Stimulated activated naive CD8-positive, alpha-beta T cell treated with anti-CD3 and anti-CD28 coated beads, Interleukin-15, amount 100 ng/mL, for 72 hours (primary cell): Measurements from ENCODE around the gene PPFIBP1.
A peak's percentile ranks its signal among the peaks of the same experiment; 100 is the strongest.
"Not testable (repeated sequence)": the region's sequence is repeated elsewhere in the genome, so short reads cannot be mapped to it uniquely, and the experiment has no call there.

Experiments
- ATAC-seq: fragments of 150-1000 bp; cut with Tn5 transposase; 2 replicates; pipeline ENCODE4 v1.10.0; 2021; ENCODE audit warnings: mild to moderate bottlenecking, moderate library complexity
- DNase-seq, 2 donors: peaks; one replicate each; pipeline ENCODE4 v3.0.0; 2021 to 2022
- H3K27ac Mint-ChIP-seq, 2 donors: one replicate each; pipeline ENCODE4 v1.8.0; 2022; ENCODE audit warnings: mild to moderate bottlenecking in 2 of 2, mixed read lengths in 2 of 2, moderate library complexity in 2 of 2
- H3K27me3 Mint-ChIP-seq: one replicate; pipeline ENCODE4 v1.8.0; 2022; ENCODE audit warnings: mixed read lengths
- H3K4me1 Mint-ChIP-seq: one replicate; pipeline ENCODE4 v1.8.0; 2022; ENCODE audit warnings: mild to moderate bottlenecking, mixed read lengths
- H3K4me3 Mint-ChIP-seq, 2 donors: one replicate each; pipeline ENCODE4 v1.8.0; 2022; ENCODE audit warnings: mild to moderate bottlenecking in 2 of 2, mixed read lengths in 2 of 2, moderate library complexity in 1 of 2
- H3K9me3 Mint-ChIP-seq, 2 donors: one replicate each; pipeline ENCODE4 v1.8.0; 2022; ENCODE audit warnings: mixed read lengths in 2 of 2

PPFIBP1 gene

DNA sequence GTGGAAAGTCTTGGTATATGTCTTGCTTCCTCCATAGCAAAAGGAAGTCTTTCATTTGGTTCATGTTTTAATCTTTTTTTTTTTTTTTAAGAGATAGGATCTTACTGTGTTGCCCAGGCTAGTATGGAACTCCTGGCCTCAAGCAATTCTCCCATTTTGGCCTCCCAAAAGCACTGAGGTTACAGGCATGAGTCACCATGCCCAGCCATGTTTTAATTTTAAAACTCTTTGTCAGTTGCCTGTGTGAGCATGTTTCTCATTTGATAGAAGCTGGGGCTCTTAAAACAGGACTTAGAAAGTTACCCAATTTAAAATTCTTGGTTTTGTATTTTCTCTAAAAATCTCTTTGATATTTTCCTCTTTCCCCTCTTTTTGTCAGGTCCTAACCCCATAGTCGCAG, 127.2 kb downstream of the PPFIBP1 start:
- no peaks in the 10 kb centered on the region for H3K9me3 Mint-ChIP-seq
- DNase-seq (no peak), ATAC-seq (no peak)
- H3K27me3 Mint-ChIP-seq = no peaks in the 10 kb centered on the region
- no peak overlapping the region for H3K27ac Mint-ChIP-seq
- peaks cover 8% of the 10 kb centered on the region for H3K4me1 Mint-ChIP-seq
- no peak overlapping the region for H3K4me3 Mint-ChIP-seq

- no peak for ATAC-seq
- Mint-ChIP-seq H3K9me3 (no peaks in the 10 kb centered on the region), H3K27ac (no peak overlapping the region), H3K27me3 (no peaks in the 10 kb centered on the region), H3K4me1 (peaks cover 8% of the 10 kb centered on the region), H3K4me3 (no peak overlapping the region)
- DNase-seq = peak in 1 of 2 donors; percentile 8
Observed at GRCh38 chr12:27652174-27652763, 128.3 kb downstream of the PPFIBP1 start.

DNA sequence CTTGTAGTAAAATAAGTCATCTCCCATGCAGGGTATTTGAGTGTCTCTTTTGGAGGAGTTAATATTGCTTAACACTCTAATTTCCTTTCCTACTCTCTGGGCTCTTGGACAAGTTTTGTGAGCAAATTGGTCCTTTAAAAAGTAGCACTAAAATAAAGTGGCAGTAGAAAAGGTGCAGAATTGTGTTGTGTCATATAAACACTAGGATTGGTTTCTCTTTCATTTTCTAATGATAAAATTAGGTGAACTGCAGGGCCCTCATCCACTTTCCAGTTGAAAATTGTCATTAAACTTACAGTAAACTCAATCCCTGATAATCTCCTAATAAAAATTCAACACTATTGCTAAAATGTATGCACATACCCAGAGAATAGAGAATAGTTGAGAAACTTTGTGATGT, 129.7 kb downstream of the PPFIBP1 start:
- Mint-ChIP-seq H3K4me3 (no peak overlapping the region), H3K27me3 (no peaks in the 10 kb centered on the region), H3K27ac (no peak overlapping the region), H3K4me1 (peaks cover 8% of the 10 kb centered on the region), H3K9me3 (no peaks in the 10 kb centered on the region)
- no peak for ATAC-seq
- no peak for DNase-seq

- not testable (repeated sequence) for ATAC-seq, H3K9me3 Mint-ChIP-seq, H3K27me3 Mint-ChIP-seq, H3K4me3 Mint-ChIP-seq, H3K27ac Mint-ChIP-seq, DNase-seq, H3K4me1 Mint-ChIP-seq
Observed at GRCh38 chr12:27655476-27655875, 131.5 kb downstream of the PPFIBP1 start.

GRCh38 chr12:27657296-27657695, 133.3 kb downstream of the PPFIBP1 start:
- ATAC-seq (no peak), DNase-seq (no peak)
- Mint-ChIP-seq H3K27me3 (no peaks in the 10 kb centered on the region), H3K27ac (no peak overlapping the region), H3K9me3 (no peaks in the 10 kb centered on the region), H3K4me3 (no peak overlapping the region), H3K4me1 (peaks cover 8% of the 10 kb centered on the region)

GRCh38 chr12:27665704-27666103, 141.7 kb downstream of the PPFIBP1 start:
- no peak for DNase-seq
- H3K4me1 Mint-ChIP-seq = no peaks in the 10 kb centered on the region
- ATAC-seq = no peak
- no peaks in the 10 kb centered on the region for H3K9me3 Mint-ChIP-seq
- H3K4me3 Mint-ChIP-seq = no peak overlapping the region
- no peak overlapping the region for H3K27ac Mint-ChIP-seq
- H3K27me3 Mint-ChIP-seq = no peaks in the 10 kb centered on the region

DNA sequence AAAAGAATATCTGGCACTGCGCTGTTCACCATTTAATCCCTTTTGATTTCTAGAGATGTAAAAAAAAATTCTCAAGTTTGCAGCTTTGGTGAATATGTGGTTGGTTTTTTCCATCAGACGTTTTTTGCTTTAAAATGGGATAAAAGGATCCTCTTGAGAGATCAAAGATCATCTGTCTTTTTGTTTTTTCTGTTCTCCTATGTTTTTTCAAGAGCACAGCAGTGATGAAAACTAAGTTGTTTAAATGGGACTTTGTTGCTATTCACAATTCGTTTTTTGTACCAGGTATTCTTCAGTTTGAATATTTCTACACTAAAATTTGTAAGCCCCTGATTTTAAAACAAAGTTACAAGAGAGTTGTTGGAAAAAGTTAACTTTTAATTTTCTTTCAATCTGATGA, 142.5 kb downstream of the PPFIBP1 start:
- Mint-ChIP-seq H3K27ac (no peak overlapping the region), H3K4me1 (no peaks in the 10 kb centered on the region), H3K4me3 (no peak overlapping the region), H3K9me3 (no peaks in the 10 kb centered on the region), H3K27me3 (no peaks in the 10 kb centered on the region)
- ATAC-seq = no peak
- no peak for DNase-seq

DNA sequence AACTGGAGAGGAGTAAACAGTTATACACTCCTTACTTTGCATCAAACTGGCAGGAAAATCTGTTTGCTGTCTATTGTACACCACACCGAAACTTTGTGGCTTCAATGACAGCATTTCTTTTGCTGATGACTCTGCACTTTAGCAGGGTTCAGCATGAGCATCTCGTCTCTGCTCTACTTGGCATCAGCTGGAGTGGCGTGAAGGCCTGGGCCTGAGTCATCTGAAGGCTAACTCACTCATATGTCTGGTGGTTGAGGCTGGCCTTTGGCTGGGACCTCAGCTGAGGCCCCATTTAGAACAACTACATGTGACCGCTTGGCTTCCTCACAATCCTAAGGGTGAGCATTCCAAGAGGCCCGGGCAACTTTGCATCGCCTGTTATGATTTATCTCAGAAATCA, 143.5 kb downstream of the PPFIBP1 start:
- H3K27me3 Mint-ChIP-seq = no peaks in the 10 kb centered on the region
- no peaks in the 10 kb centered on the region for H3K4me1 Mint-ChIP-seq
- H3K9me3 Mint-ChIP-seq = no peaks in the 10 kb centered on the region
- H3K27ac Mint-ChIP-seq = no peak overlapping the region
- H3K4me3 Mint-ChIP-seq = no peak overlapping the region
- ATAC-seq (no peak), DNase-seq (no peak)

- Mint-ChIP-seq H3K27me3 (no peaks in the 10 kb centered on the region), H3K27ac (no peak overlapping the region), H3K9me3 (no peaks in the 10 kb centered on the region), H3K4me3 (no peak overlapping the region), H3K4me1 (no peaks in the 10 kb centered on the region)
- no peak for ATAC-seq
- no peak for DNase-seq
Observed at GRCh38 chr12:27672051-27672450, 148.0 kb downstream of the PPFIBP1 start.

DNA sequence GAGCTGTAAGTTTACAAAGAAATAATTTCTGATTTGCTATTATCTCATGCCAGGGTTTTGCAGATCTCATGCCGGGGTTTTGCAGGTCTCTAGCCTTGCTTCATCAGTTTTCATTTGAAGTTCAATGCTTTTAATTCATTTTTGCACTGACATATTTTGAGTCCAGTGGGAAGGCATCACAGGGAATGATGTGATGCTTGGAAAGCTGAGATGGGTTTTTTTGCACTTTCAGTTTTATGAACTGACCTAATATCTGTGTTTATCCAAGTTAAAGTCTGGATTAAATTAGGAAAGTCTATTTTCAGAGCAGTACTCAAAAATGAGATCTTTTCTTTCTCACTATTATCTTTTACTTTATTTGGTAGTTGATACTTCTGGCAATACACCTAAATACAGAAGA, 148.6 kb downstream of the PPFIBP1 start:
- ATAC-seq (no peak), DNase-seq (no peak)
- Mint-ChIP-seq H3K27ac (no peak overlapping the region), H3K4me1 (no peaks in the 10 kb centered on the region), H3K4me3 (no peak overlapping the region), H3K27me3 (no peaks in the 10 kb centered on the region), H3K9me3 (no peaks in the 10 kb centered on the region)

- no peaks in the 10 kb centered on the region for H3K4me1 Mint-ChIP-seq
Observed at GRCh38 chr12:27673101-27673718, 149.2 kb downstream of the PPFIBP1 start.

GRCh38 chr12:27674989-27675388, 151.0 kb downstream of the PPFIBP1 start:
- Mint-ChIP-seq H3K4me3 (no peak overlapping the region), H3K27ac (no peak overlapping the region), H3K27me3 (no peaks in the 10 kb centered on the region), H3K9me3 (no peaks in the 10 kb centered on the region), H3K4me1 (no peaks in the 10 kb centered on the region)
- ATAC-seq = no peak
- DNase-seq = no peak

More at GRCh38 chr12:27673101-27673718, 149.2 kb downstream of the PPFIBP1 start:
- no peaks in the 10 kb centered on the region for H3K9me3 Mint-ChIP-seq
- DNase-seq = no peak
- H3K4me3 Mint-ChIP-seq = no peak overlapping the region
- H3K27ac Mint-ChIP-seq = no peak overlapping the region
- no peak for ATAC-seq
- H3K27me3 Mint-ChIP-seq = no peaks in the 10 kb centered on the region

- Mint-ChIP-seq H3K27me3 (no peaks in the 10 kb centered on the region), H3K4me3 (no peak overlapping the region), H3K9me3 (no peaks in the 10 kb centered on the region), H3K27ac (no peak overlapping the region), H3K4me1 (no peaks in the 10 kb centered on the region)
- DNase-seq (no peak), ATAC-seq (no peak)
Observed at GRCh38 chr12:27680619-27681018, 156.6 kb downstream of the PPFIBP1 start.

DNA sequence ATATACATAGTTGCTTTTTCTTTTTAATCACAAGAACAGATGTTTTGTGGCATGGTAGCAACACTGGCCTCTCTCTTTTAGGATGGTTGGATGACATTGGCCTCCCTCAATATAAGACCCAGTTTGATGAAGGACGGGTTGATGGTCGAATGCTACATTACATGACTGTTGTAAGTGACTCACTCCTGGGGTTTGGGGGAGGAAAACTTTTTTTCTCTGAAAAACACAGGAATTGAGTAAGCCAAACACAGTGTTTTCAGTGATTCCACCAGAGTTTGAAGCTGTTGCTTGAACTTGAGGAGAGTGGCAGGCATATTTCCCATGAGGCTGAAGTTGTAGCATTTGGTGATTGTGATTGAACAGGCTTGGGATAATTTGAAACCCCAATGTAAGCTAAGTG, 158.5 kb downstream of the PPFIBP1 start:
- Mint-ChIP-seq H3K27me3 (no peaks in the 10 kb centered on the region), H3K9me3 (no peaks in the 10 kb centered on the region), H3K4me1 (no peaks in the 10 kb centered on the region), H3K27ac (no peak overlapping the region), H3K4me3 (no peak overlapping the region)
- DNase-seq = no peak
- ATAC-seq = no peak

DNA sequence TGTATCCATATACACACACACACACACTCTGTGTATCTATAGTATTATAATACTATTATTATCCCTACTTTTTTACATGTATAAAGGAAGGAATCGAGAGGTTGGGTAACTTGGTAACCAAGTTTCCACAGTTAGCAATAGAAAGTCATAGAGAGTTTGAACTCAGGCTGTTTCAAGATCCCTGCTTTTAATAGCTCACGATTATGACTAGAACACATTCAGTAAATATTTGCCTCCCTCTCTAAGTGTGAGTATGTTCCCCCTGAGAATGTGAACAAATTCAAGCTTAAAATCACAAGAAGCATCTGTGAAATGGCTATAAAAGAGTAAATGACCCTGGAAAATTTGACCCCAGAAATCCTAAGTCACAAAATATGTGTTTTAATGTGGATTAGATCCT, 161.3 kb downstream of the PPFIBP1 start:
- DNase-seq (no peak), ATAC-seq (no peak)
- Mint-ChIP-seq H3K9me3 (no peaks in the 10 kb centered on the region), H3K4me1 (no peaks in the 10 kb centered on the region), H3K27me3 (no peaks in the 10 kb centered on the region), H3K4me3 (no peak overlapping the region), H3K27ac (no peak overlapping the region)

- DNase-seq (no peak), ATAC-seq (no peak)
- H3K4me1 Mint-ChIP-seq = no peaks in the 10 kb centered on the region
- H3K9me3 Mint-ChIP-seq = no peaks in the 10 kb centered on the region
- no peak overlapping the region for H3K4me3 Mint-ChIP-seq
- H3K27ac Mint-ChIP-seq = no peak overlapping the region
- no peaks in the 10 kb centered on the region for H3K27me3 Mint-ChIP-seq
Observed at GRCh38 chr12:27686147-27686546, 162.1 kb downstream of the PPFIBP1 start.

GRCh38 chr12:27688671-27689070, 164.7 kb downstream of the PPFIBP1 start:
- DNase-seq = no peak
- Mint-ChIP-seq H3K27me3 (no peaks in the 10 kb centered on the region), H3K4me3 (no peak overlapping the region), H3K9me3 (no peaks in the 10 kb centered on the region), H3K27ac (no peak overlapping the region), H3K4me1 (no peaks in the 10 kb centered on the region)
- ATAC-seq = no peak
